NCI-H2171 treated with DMSO at 0.1 percent for 48 hours (cell line): Measurements from ENCODE around the gene EVL.
"Not testable (repeated sequence)": the region's sequence is repeated elsewhere in the genome, so short reads cannot be mapped to it uniquely, and the experiment has no call there.

Source experiments
- DNase-seq: peaks from one replicate; lab custom pipeline; 2025; lab: John Stamatoyannopoulos, UW

EVL gene

GRCh38 chr14:100147691-100148464 lies 82.7 kb downstream of the EVL start:
- DNase-seq, result no peak

GRCh38 chr14:100148837-100149731 lies 83.9 kb downstream of the EVL start:
- no peak for DNase-seq

GRCh38 chr14:100149851-100150611 lies 84.8 kb downstream of the EVL start:
- DNase-seq, result peak; percentile 54

- peak; percentile 13 for DNase-seq
Measured at GRCh38 chr14:100150932-100151587, 85.8 kb downstream of the EVL start.

- DNase-seq, result no peak
Measured at GRCh38 chr14:100152091-100152490, 86.9 kb downstream of the EVL start.

GRCh38 chr14:100153560-100153959 lies 88.3 kb downstream of the EVL start:
- DNase-seq, result no peak

- DNase-seq, result peak; percentile 30
Measured at GRCh38 chr14:100155049-100155621, 89.9 kb downstream of the EVL start.

GRCh38 chr14:100155756-100156616 lies 90.8 kb downstream of the EVL start:
- DNase-seq, result no peak

- DNase-seq, result no peak
Measured at GRCh38 chr14:100156776-100157175, 91.6 kb downstream of the EVL start.

GRCh38 chr14:100157548-100158232 lies 92.5 kb downstream of the EVL start:
- not testable (repeated sequence) for DNase-seq

- DNase-seq, result peak; percentile 49
Measured at GRCh38 chr14:100158566-100159093, 93.4 kb downstream of the EVL start.

- peak; percentile 60 for DNase-seq
Measured at GRCh38 chr14:100159094-100159864, 94.1 kb downstream of the EVL start, which contains the start of gene DEGS2. Gene DEGS2, minus strand, starts transcription at chr14:100159645. Its CDS starts 58 bp downstream, at chr14:100159587.

GRCh38 chr14:100159865-100160533 lies 94.8 kb downstream of the EVL start:
- no peak for DNase-seq

GRCh38 chr14:100160534-100160916 lies 95.3 kb downstream of the EVL start:
- no peak for DNase-seq

GRCh38 chr14:100165376-100165775 lies 100.2 kb downstream of the EVL start:
- DNase-seq, result no peak

GRCh38 chr14:100165831-100166440 lies 100.7 kb downstream of the EVL start:
- DNase-seq, result no peak

GRCh38 chr14:100168506-100168905 lies 103.3 kb downstream of the EVL start:
- DNase-seq, result no peak

- DNase-seq, result no peak
Measured at GRCh38 chr14:100170880-100171279, 105.7 kb downstream of the EVL start.
